ENCODE data around the gene TMEM247. TPM values are rescaled to one million over a fixed set of nuclear protein-coding genes. Genes with fewer than 3 reads are reported as not detected.
"Not testable (repeated sequence)": the region's sequence is repeated elsewhere in the genome, so short reads cannot be mapped to it uniquely, and the experiment has no call there.

TMEM247 gene
- total RNA-seq, 4 donors from 2014 or later, result not detected

DNA sequence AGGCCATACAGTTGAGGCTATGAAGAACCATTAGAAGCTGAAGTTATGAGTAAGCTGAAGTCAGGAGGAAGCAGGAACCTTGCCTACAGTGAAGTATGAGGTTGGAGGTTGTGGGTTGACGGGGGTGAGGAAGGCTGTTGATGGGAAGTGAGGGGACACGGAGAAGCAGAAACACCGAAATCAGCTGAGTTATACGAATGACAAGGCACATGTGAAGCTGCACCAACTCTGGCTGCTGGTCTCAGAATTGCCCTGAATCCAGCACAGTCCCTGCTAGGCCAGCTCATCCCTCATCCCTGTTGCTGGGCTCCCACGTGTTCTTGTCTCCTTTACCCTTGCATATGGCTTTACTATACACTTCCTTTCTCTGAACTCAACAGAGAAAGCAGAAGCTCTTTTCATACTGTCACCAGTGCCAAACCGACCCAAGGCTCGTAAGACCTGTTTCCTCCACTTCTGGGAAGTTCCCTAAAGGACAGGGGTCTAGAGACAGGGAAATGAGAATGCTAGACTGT, 9.2 kb upstream of the TMEM247 start:
- H3K27ac ChIP-seq, result no peak overlapping the region
- peak; percentile 58 for ATAC-seq
- H3K4me1 ChIP-seq, result no peaks in the 10 kb centered on the region
- H3K9me3 ChIP-seq, result no peaks in the 10 kb centered on the region
- no peak for TF ChIP-seq CTCF (IDR thresholded peaks at IDR 0.05)
- no peak for TF ChIP-seq EP300 (IDR thresholded peaks at IDR 0.05)
- no peak for TF ChIP-seq POLR2AphosphoS5 (IDR thresholded peaks at IDR 0.05)
- TF ChIP-seq POLR2A (IDR thresholded peaks at IDR 0.05), result no peak
- WGBS, 2 donors (ENCODE audit: low coverage in 1 of 2), result 73 to 92% methylated on average over 7 of the region's 7 CpGs
- no peaks in the 10 kb centered on the region for H3K36me3 ChIP-seq
- H3K4me3 ChIP-seq, result no peak overlapping the region
- H3K27me3 ChIP-seq, result no peaks in the 10 kb centered on the region

DNA sequence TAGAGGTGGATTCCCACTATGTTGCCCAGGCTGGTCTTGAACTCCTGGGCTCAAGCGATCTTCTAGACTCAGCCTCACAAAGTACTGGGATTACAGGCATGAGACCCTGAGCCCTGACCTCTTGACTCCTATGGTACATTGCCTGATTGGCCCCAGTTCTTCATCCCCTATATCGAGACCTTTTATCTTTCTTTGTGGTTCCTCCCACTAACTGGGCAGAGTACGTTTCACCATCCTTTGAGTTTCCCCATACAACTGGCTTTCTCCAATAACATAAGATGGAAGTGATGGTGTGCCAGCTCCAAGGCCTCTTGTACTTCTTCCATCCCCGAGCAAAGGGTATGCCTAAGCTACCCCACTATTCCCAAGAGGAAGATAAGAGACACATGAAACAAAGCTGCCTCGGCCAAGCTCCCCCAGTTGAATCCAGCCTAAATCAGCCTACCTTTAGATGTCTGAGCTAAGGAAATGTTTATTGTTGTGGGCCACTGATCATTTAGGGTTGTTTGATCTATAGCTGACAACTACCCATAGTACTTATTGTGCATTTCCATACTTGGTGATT, 8.3 kb upstream of the TMEM247 start:
- Histone ChIP-seq H3K4me3 (no peak overlapping the region), H3K4me1 (no peaks in the 10 kb centered on the region), H3K27ac (no peak overlapping the region), H3K9me3 (no peaks in the 10 kb centered on the region), H3K36me3 (no peaks in the 10 kb centered on the region), H3K27me3 (no peaks in the 10 kb centered on the region)
- TF ChIP-seq POLR2A (IDR thresholded peaks at IDR 0.05) (no peak), CTCF (IDR thresholded peaks at IDR 0.05) (no peak), POLR2AphosphoS5 (IDR thresholded peaks at IDR 0.05) (no peak), EP300 (IDR thresholded peaks at IDR 0.05) (no peak)
- WGBS, 2 donors (ENCODE audit: low coverage in 1 of 2), result 72 to 100% methylated on average over 2 to 5 of the region's 5 CpGs
- no peak for ATAC-seq

DNA sequence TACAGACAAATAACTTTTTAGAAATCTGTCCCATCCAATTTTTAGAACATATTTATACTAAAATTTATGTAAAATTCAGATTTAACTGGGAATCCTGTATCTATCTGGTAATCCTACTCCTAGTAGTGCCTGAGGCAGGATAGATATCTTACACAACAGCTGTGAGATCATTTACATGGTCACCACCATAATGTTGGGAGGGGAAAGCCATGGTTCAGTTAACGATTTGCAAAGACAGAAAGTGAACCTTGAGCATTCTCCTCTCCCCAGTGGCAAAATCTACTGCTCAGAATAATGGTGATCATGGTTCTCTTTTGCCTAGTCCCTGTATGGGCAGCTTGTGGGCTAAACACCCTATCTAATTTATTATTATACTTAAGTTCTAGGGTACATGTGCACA, 7.7 kb upstream of the TMEM247 start:
- TF ChIP-seq EP300 (IDR thresholded peaks at IDR 0.05), result no peak
- no peak for TF ChIP-seq CTCF (IDR thresholded peaks at IDR 0.05)
- no peak for TF ChIP-seq POLR2A (IDR thresholded peaks at IDR 0.05)
- TF ChIP-seq POLR2AphosphoS5 (IDR thresholded peaks at IDR 0.05), result no peak
- Histone ChIP-seq H3K27ac (no peak overlapping the region), H3K9me3 (no peaks in the 10 kb centered on the region), H3K4me3 (no peak overlapping the region), H3K36me3 (no peaks in the 10 kb centered on the region), H3K27me3 (no peaks in the 10 kb centered on the region), H3K4me1 (no peaks in the 10 kb centered on the region)
- WGBS, 2 donors (ENCODE audit: low coverage in 1 of 2), result 63 to 83% methylated on average over 1 of the region's 1 CpG
- ATAC-seq, result no peak

- H3K36me3 ChIP-seq, ATAC-seq, H3K27ac ChIP-seq, H3K27me3 ChIP-seq, H3K4me3 ChIP-seq, H3K4me1 ChIP-seq, H3K9me3 ChIP-seq: not testable (repeated sequence)
- 92 to 100% methylated on average over 2 to 4 of the region's 5 CpGs for WGBS, 2 donors (ENCODE audit: low coverage in 1 of 2)
Observed at GRCh38 chr2:46472165-46472564, 7.2 kb upstream of the TMEM247 start.

GRCh38 chr2:46477462-46477861, 1.9 kb upstream of the TMEM247 start:
- not testable (repeated sequence) for ATAC-seq, H3K4me1 ChIP-seq, H3K9me3 ChIP-seq, H3K27ac ChIP-seq, H3K36me3 ChIP-seq, H3K4me3 ChIP-seq, H3K27me3 ChIP-seq
- WGBS, 2 donors (ENCODE audit: low coverage in 1 of 2), result 52% methylated on average over 2 of the region's 8 CpGs; no CpG with 5 or more reads in 1 of the 2 donors

- Histone ChIP-seq H3K4me1 (no peaks in the 10 kb centered on the region), H3K36me3 (no peaks in the 10 kb centered on the region), H3K27me3 (no peaks in the 10 kb centered on the region), H3K4me3 (no peak overlapping the region), H3K27ac (no peak overlapping the region), H3K9me3 (no peaks in the 10 kb centered on the region)
- no peak for TF ChIP-seq EP300 (IDR thresholded peaks at IDR 0.05)
- no peak for TF ChIP-seq POLR2A (IDR thresholded peaks at IDR 0.05)
- TF ChIP-seq CTCF (IDR thresholded peaks at IDR 0.05), result no peak
- TF ChIP-seq POLR2AphosphoS5 (IDR thresholded peaks at IDR 0.05), result no peak
- no peak for ATAC-seq
- 92 to 94% methylated on average over 7 to 9 of the region's 10 CpGs for WGBS, 2 donors (ENCODE audit: low coverage in 1 of 2)
Observed at GRCh38 chr2:46477925-46478324, 1.4 kb upstream of the TMEM247 start.
